ENCODE results near the gene FREM2. TPM values are rescaled to one million over a fixed set of nuclear protein-coding genes. Genes with fewer than 3 reads are reported as not detected.

The FREM2 gene
- total and polyA plus RNA-seq, 3 donors from 2014 or later: 0.80 to 5.5 (median 4.4) TPM

DNA sequence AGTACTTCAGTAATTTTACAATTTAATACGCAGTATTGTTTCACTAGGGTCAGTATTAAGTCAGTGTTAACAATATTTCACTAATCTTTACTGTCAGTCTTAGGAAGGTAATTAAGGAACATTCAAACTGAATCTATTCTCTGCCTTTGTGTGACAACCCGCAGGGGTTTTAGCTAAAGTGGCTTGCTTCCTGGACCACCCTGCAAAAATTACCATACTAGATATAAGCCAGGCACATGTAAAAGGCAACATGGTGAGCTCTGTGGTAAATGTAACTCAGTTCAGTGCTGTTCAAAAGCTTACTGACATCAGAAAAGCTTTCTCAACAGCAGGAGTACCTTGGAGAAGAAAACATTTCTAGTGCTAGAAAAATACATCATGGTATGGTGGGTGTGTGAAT lies 116.7 kb downstream of the FREM2 start:
- intact Hi-C loops (cut with DNase I; ENCODE audit: low total_unique reads): no loop called here
- DNase-seq: no peak
- Histone ChIP-seq H3K4me3 (no peak overlapping the region), H3K27me3 (no peaks in the 10 kb centered on the region), H3K9me3 (no peaks in the 10 kb centered on the region), H3K4me1 (no peaks in the 10 kb centered on the region), H3K27ac (no peak overlapping the region), H3K36me3 (ENCODE audit: low read depth, missing control alignments) (no peaks in the 10 kb centered on the region)
- TF ChIP-seq, protein P1, sequence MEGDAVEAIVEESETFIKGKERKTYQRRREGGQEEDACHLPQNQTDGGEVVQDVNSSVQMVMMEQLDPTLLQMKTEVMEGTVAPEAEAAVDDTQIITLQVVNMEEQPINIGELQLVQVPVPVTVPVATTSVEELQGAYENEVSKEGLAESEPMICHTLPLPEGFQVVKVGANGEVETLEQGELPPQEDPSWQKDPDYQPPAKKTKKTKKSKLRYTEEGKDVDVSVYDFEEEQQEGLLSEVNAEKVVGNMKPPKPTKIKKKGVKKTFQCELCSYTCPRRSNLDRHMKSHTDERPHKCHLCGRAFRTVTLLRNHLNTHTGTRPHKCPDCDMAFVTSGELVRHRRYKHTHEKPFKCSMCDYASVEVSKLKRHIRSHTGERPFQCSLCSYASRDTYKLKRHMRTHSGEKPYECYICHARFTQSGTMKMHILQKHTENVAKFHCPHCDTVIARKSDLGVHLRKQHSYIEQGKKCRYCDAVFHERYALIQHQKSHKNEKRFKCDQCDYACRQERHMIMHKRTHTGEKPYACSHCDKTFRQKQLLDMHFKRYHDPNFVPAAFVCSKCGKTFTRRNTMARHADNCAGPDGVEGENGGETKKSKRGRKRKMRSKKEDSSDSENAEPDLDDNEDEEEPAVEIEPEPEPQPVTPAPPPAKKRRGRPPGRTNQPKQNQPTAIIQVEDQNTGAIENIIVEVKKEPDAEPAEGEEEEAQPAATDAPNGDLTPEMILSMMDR (IDR thresholded peaks at IDR 0.05): no peak
- no peak for TF ChIP-seq POLR2A (IDR thresholded peaks at IDR 0.05)
- WGBS, 2 donors: 62 to 81% methylated on average over 2 of the region's 2 CpGs

- no peaks in the 10 kb centered on the region for H3K9me3 ChIP-seq
- H3K36me3 ChIP-seq (ENCODE audit: low read depth, missing control alignments): no peaks in the 10 kb centered on the region
- no peak overlapping the region for H3K4me3 ChIP-seq
- no peaks in the 10 kb centered on the region for H3K4me1 ChIP-seq
- WGBS, 2 donors: 93 to 97% methylated on average over 2 of the region's 2 CpGs
- no peak overlapping the region for H3K27ac ChIP-seq
- no peak for DNase-seq
- TF ChIP-seq, protein P1 (IDR thresholded peaks at IDR 0.05): no peak
- TF ChIP-seq POLR2A (IDR thresholded peaks at IDR 0.05): no peak
- intact Hi-C loops (cut with DNase I; ENCODE audit: low total_unique reads): no loop called here
- no peaks in the 10 kb centered on the region for H3K27me3 ChIP-seq
These were observed 117.2 kb downstream of the FREM2 start for GRCh38 chr13:38804061-38804460.

- intact Hi-C loops (cut with DNase I; ENCODE audit: low total_unique reads): no loop called here
- H3K4me1 ChIP-seq: no peaks in the 10 kb centered on the region
- DNase-seq: no peak
- no peaks in the 10 kb centered on the region for H3K36me3 ChIP-seq (ENCODE audit: low read depth, missing control alignments)
- no peak overlapping the region for H3K27ac ChIP-seq
- no peak for TF ChIP-seq POLR2A (IDR thresholded peaks at IDR 0.05)
- no peaks in the 10 kb centered on the region for H3K27me3 ChIP-seq
- no peaks in the 10 kb centered on the region for H3K9me3 ChIP-seq
- 85 to 93% methylated on average over 1 of the region's 1 CpG for WGBS, 2 donors
- H3K4me3 ChIP-seq: no peak overlapping the region
These were observed 117.7 kb downstream of the FREM2 start for GRCh38 chr13:38804536-38804935.

GRCh38 chr13:38814331-38814730 lies 127.5 kb downstream of the FREM2 start:
- intact Hi-C loops (cut with DNase I; ENCODE audit: low total_unique reads): no loop called here
- DNase-seq: no peak

DNA sequence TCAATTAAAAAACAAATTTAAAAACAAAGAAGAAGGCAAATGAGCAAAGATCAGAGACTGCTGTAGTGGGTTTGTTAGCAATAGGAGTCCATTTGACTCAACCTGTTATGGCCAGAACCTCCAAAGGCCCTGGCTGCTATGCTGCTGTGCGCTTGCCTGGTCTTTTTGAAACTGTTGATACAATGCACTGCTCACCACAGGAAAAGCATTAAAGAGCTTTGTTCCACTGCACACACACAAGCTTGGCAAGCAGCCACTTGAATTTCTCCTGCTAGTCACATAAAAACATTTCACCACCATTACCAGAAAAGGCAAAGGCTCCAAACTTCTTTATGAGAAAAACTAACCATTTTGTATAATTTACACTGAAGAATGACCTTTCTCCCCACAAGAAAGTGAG lies 132.2 kb downstream of the FREM2 start:
- no peak overlapping the region for H3K4me3 ChIP-seq
- no peaks in the 10 kb centered on the region for H3K36me3 ChIP-seq (ENCODE audit: low read depth, missing control alignments)
- H3K27ac ChIP-seq: no peak overlapping the region
- intact Hi-C loops (cut with DNase I; ENCODE audit: low total_unique reads): no loop called here
- H3K4me1 ChIP-seq: no peaks in the 10 kb centered on the region
- no peaks in the 10 kb centered on the region for H3K9me3 ChIP-seq
- H3K27me3 ChIP-seq: no peaks in the 10 kb centered on the region
- no peak for TF ChIP-seq POLR2A (IDR thresholded peaks at IDR 0.05)
- TF ChIP-seq, protein P1 (IDR thresholded peaks at IDR 0.05): no peak
- WGBS, 2 donors: 65 to 73% methylated on average over 1 of the region's 1 CpG
- no peak for DNase-seq

More at GRCh38 chr13:38814331-38814730, 127.5 kb downstream of the FREM2 start:
- TF ChIP-seq POLR2A (IDR thresholded peaks at IDR 0.05): no peak
- TF ChIP-seq, protein P1 (IDR thresholded peaks at IDR 0.05): no peak
- Histone ChIP-seq H3K27me3 (no peaks in the 10 kb centered on the region), H3K27ac (no peak overlapping the region), H3K9me3 (no peaks in the 10 kb centered on the region), H3K4me3 (no peak overlapping the region), H3K4me1 (no peaks in the 10 kb centered on the region), H3K36me3 (ENCODE audit: low read depth, missing control alignments) (no peaks in the 10 kb centered on the region)
- 57 to 69% methylated on average over 1 of the region's 1 CpG for WGBS, 2 donors

All from testis (tissue), 3 donors.